Osteoblast (primary cell): Measurements from ENCODE around the gene TRAK2. TPM values are rescaled to one million over a fixed set of nuclear protein-coding genes. Genes with fewer than 3 reads are reported as not detected.

ENCODE experiments used
- DNase-seq: peaks from one replicate; pipeline ENCODE4 v3.0.0; 2011; ENCODE audit warnings: low spot score, mixed read lengths; ENCODE audit not compliant: insufficient read length; ENCODE audit errors: missing footprints
- H2AFZ ChIP-seq: 2 replicates; pipeline ENCODE4 v1.6.0; 2011; ENCODE audit warnings: mild to moderate bottlenecking, low read length
- H3K27ac ChIP-seq: 2 replicates; pipeline ENCODE4 v1.5.1; 2011; ENCODE audit warnings: mild to moderate bottlenecking, low read depth, low read length, moderate library complexity
- H3K27me3 ChIP-seq: 2 replicates; pipeline ENCODE4 v1.6.0; 2012; ENCODE audit warnings: mild to moderate bottlenecking, control low read depth, inconsistent platforms, low read length, moderate library complexity; ENCODE audit not compliant: insufficient read depth
- H3K36me3 ChIP-seq: 2 replicates; pipeline ENCODE4 v1.5.1; 2011; ENCODE audit warnings: mild to moderate bottlenecking, low read length, control low read depth, moderate library complexity; ENCODE audit not compliant: insufficient read depth
- H3K4me1 ChIP-seq: 2 replicates; pipeline ENCODE4 v1.5.1; 2011; ENCODE audit warnings: mild to moderate bottlenecking, low read length, control low read depth, moderate library complexity; ENCODE audit not compliant: insufficient read depth
- H3K4me2 ChIP-seq: 2 replicates; pipeline ENCODE4 v1.6.0; 2011; ENCODE audit warnings: mild to moderate bottlenecking, low read length; ENCODE audit not compliant: insufficient read depth
- H3K4me3 ChIP-seq: fragments of 200-600 bp; sonication (generic); 3 replicates; pipeline ENCODE4 v1.5.1; 2012; ENCODE audit warnings: mild to moderate bottlenecking, low read length, inconsistent platforms; ENCODE audit not compliant: insufficient read depth
- H3K79me2 ChIP-seq: 2 replicates; pipeline ENCODE4 v1.6.0; 2012; ENCODE audit warnings: mild to moderate bottlenecking, low read length, control low read depth, inconsistent platforms; ENCODE audit not compliant: insufficient read depth
- H3K9me3 ChIP-seq: 2 replicates; pipeline ENCODE4 v1.5.1; 2011; ENCODE audit warnings: low read depth, low read length, control low read depth
- H4K20me1 ChIP-seq: 2 replicates; pipeline ENCODE4 v1.6.0; 2012; ENCODE audit warnings: mild to moderate bottlenecking, low read length, control low read depth; ENCODE audit not compliant: insufficient read depth
- CTCF ChIP-seq: IDR thresholded peaks from 2 replicates; pipeline ENCODE4 v1.5.1; 2011; ENCODE audit warnings: mild to moderate bottlenecking, low read depth, low read length, moderate library complexity; ENCODE audit errors: extremely low read depth
- total RNA-seq: library from RNA; depleted of rRNA; stranded (reverse); fragments of >200 nt; gene quantifications from 2 replicates; pipeline ENCODE4 v1.2.3, GENCODE V29; 2012

TRAK2 gene
- total RNA-seq, 1 donor, result 56.8 TPM

GRCh38 chr2:201472411-201472810, 21.2 kb upstream of the TRAK2 start:
- H3K27ac ChIP-seq, result peak overlapping the region; percentile 56
- H3K4me1 ChIP-seq, result peaks cover 24% of the 10 kb centered on the region
- TF ChIP-seq CTCF, result no peak
- H3K4me3 ChIP-seq, result no peak overlapping the region
- no peaks in the 10 kb centered on the region for H4K20me1 ChIP-seq
- H3K27me3 ChIP-seq, result no peaks in the 10 kb centered on the region
- H3K4me2 ChIP-seq, result peak overlapping the region; percentile 20
- peaks cover 28% of the 10 kb centered on the region for H3K36me3 ChIP-seq
- no peaks in the 10 kb centered on the region for H3K9me3 ChIP-seq
- H3K79me2 ChIP-seq, result no peaks in the 10 kb centered on the region
- DNase-seq, result peak; percentile 45
- H2AFZ ChIP-seq, result peak overlapping the region; percentile 33

- H3K27me3 ChIP-seq, result no peaks in the 10 kb centered on the region
- H3K27ac ChIP-seq, result peak overlapping the region; percentile 56
- H3K4me2 ChIP-seq, result peak overlapping the region; percentile 20
- peaks cover 30% of the 10 kb centered on the region for H3K4me1 ChIP-seq
- no peak overlapping the region for H3K4me3 ChIP-seq
- no peaks in the 10 kb centered on the region for H3K9me3 ChIP-seq
- no peaks in the 10 kb centered on the region for H3K79me2 ChIP-seq
- TF ChIP-seq CTCF, result no peak
- H4K20me1 ChIP-seq, result no peaks in the 10 kb centered on the region
- no peak overlapping the region for H2AFZ ChIP-seq
- DNase-seq, result no peak
- H3K36me3 ChIP-seq, result peaks cover 30% of the 10 kb centered on the region
Measured at GRCh38 chr2:201471732-201472393, 20.6 kb upstream of the TRAK2 start.

GRCh38 chr2:201470821-201471731, 19.8 kb upstream of the TRAK2 start:
- no peak overlapping the region for H2AFZ ChIP-seq
- no peak for DNase-seq
- H4K20me1 ChIP-seq, result no peaks in the 10 kb centered on the region
- no peaks in the 10 kb centered on the region for H3K9me3 ChIP-seq
- H3K4me1 ChIP-seq, result peaks cover 38% of the 10 kb centered on the region
- peaks cover 28% of the 10 kb centered on the region for H3K36me3 ChIP-seq
- TF ChIP-seq CTCF, result no peak
- H3K4me3 ChIP-seq, result no peak overlapping the region
- H3K27ac ChIP-seq, result peak overlapping the region; percentile 56
- H3K27me3 ChIP-seq, result no peaks in the 10 kb centered on the region
- no peaks in the 10 kb centered on the region for H3K79me2 ChIP-seq
- no peak overlapping the region for H3K4me2 ChIP-seq

GRCh38 chr2:201467666-201468065, 16.4 kb upstream of the TRAK2 start:
- Histone ChIP-seq H3K4me1 (peaks cover 47% of the 10 kb centered on the region), H3K27ac (no peak overlapping the region)
- no peak for DNase-seq

More at GRCh38 chr2:201467666-201468065, 16.4 kb upstream of the TRAK2 start:
- TF ChIP-seq CTCF, result no peak
- Histone ChIP-seq H4K20me1 (no peaks in the 10 kb centered on the region), H3K36me3 (peaks cover 19% of the 10 kb centered on the region), H2AFZ (no peak overlapping the region), H3K27me3 (no peaks in the 10 kb centered on the region), H3K79me2 (no peaks in the 10 kb centered on the region), H3K9me3 (no peaks in the 10 kb centered on the region), H3K4me2 (no peak overlapping the region), H3K4me3 (no peak overlapping the region)
